ENCODE measurements around the gene MYH6. TPM values are rescaled to one million over a fixed set of nuclear protein-coding genes. Genes with fewer than 3 reads are reported as not detected.

MYH6 gene
- total and polyA plus RNA-seq, 2 of the 13 experiments (the other 11 are each of a cell fraction or from before 2014, with no cell fraction given), result 0.01 TPM; not detected in 1

DNA sequence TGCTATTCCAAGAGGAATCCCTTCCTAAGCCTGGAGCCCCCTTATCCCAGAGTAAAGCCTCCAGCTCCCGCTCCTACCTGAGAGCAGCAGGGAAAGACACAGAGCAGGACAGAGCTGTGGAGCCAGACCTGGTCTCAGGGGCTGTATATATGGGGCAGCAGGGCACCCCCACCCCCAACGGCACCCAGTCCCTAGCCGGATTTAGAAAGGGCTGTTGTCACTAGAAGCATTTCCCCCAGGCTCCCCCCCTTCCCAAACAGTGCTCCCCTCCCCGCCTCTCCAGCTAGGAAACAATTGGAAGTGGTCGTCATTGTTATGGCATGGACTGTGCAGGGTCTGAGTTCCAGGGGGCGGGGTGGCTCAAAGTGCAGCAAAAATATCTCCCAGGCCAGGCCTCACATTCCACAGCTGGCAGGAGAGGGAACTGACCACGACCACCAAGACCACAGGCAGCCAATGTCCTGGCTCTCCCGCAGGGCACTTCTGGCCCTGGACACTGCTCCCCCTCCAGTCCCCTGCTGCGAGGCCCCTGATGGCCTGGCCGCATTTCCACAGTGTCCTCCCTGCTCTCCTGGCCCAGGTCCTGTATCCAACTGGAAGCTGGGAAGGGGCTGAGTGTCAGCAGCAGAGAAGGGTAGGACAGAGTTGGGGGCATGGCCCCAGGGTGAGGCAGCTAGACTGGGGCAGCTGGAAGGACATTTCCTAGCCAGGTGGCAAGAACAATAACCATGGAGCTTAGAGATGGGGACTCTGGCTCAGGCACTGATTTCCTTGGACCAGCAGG, 27.7 kb upstream of the MYH6 start, which contains the start of gene MYH7 (continued):
- TF ChIP-seq, protein P1, sequence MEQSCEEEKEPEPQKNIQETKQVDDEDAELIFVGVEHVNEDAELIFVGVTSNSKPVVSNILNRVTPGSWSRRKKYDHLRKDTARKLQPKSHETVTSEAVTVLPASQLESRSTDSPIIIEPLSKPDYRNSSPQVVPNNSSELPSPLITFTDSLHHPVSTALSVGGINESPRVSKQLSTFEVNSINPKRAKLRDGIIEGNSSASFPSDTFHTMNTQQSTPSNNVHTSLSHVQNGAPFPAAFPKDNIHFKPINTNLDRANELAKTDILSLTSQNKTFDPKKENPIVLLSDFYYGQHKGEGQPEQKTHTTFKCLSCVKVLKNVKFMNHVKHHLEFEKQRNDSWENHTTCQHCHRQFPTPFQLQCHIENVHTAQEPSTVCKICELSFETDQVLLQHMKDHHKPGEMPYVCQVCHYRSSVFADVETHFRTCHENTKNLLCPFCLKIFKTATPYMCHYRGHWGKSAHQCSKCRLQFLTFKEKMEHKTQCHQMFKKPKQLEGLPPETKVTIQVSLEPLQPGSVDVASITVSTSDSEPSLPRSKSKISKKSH (CRISPR knock-in tag; IDR thresholded peaks at IDR 0.05; ENCODE audit: borderline replicate concordance), result no peak; the same call in none of the 2 replicates
- TF ChIP-seq NFE2L1 (CRISPR knock-in tag; IDR thresholded peaks at IDR 0.05; ENCODE audit: borderline replicate concordance) (no peak), NR2F2 (IDR thresholded peaks at IDR 0.05; ENCODE audit: borderline replicate concordance, low read depth) (no peak), ZNF550 (CRISPR knock-in tag; IDR thresholded peaks at IDR 0.05; ENCODE audit: borderline replicate concordance) (0 out of 2 replicates have a peak, but pooled peaks have one; percentile 16), FLYWCH1 (CRISPR knock-in tag; IDR thresholded peaks at IDR 0.05) (no peak), RXRA (CRISPR knock-in tag; IDR thresholded peaks at IDR 0.05) (peak; percentile 63), HDAC1 (CRISPR knock-in tag; IDR thresholded peaks at IDR 0.05) (no peak), IRX3 (CRISPR knock-in tag; IDR thresholded peaks at IDR 0.05; ENCODE audit: borderline replicate concordance, low read depth) (0 out of 2 replicates have a peak, but pooled peaks have one; percentile 45), FOXM1 (CRISPR knock-in tag; IDR thresholded peaks at IDR 0.05) (no peak), ZNF317 (CRISPR knock-in tag; IDR thresholded peaks at IDR 0.05) (no peak), YY1 (IDR thresholded peaks at IDR 0.05; ENCODE audit: insufficient read depth, insufficient replicate concordance, low read depth, low read length) (peak; percentile 21), RBM22 (optimal IDR thresholded peaks at IDR 0.05; ENCODE audit: low read length) (no peak), SOX6 (IDR thresholded peaks at IDR 0.05) (no peak), SOX6 (CRISPR knock-in tag; IDR thresholded peaks at IDR 0.05) (peak; percentile 99), PHF21A (CRISPR knock-in tag; IDR thresholded peaks at IDR 0.05) (peak; percentile 69; the same call in 1 of the 2 replicates), ZNF598 (CRISPR knock-in tag; IDR thresholded peaks at IDR 0.05; ENCODE audit: borderline replicate concordance) (peak; percentile 8; the same call in 1 of the 2 replicates), MYNN (CRISPR knock-in tag; IDR thresholded peaks at IDR 0.05; ENCODE audit: low read depth) (no peak), MTF2 (CRISPR knock-in tag; IDR thresholded peaks at IDR 0.05; ENCODE audit: borderline replicate concordance) (peak; percentile 72; the same call in 1 of the 2 replicates), ZNF563 (CRISPR knock-in tag; IDR thresholded peaks at IDR 0.05) (peak; percentile 90), FOXJ3 (CRISPR knock-in tag; IDR thresholded peaks at IDR 0.05; ENCODE audit: borderline replicate concordance) (no peak), SP1 (IDR thresholded peaks at IDR 0.05) (no peak), SP1 (CRISPR knock-in tag; IDR thresholded peaks at IDR 0.05) (no peak; the same call in 1 of the 2 replicates), ZNF17 (CRISPR knock-in tag; IDR thresholded peaks at IDR 0.05) (no peak), ZNF605 (CRISPR knock-in tag; IDR thresholded peaks at IDR 0.05) (peak; percentile 85), RARG (CRISPR knock-in tag; IDR thresholded peaks at IDR 0.05; ENCODE audit: low read depth) (no peak), PLRG1 (conservative IDR thresholded peaks at IDR 0.05) (no peak)
- TF ChIP-seq, protein P2, sequence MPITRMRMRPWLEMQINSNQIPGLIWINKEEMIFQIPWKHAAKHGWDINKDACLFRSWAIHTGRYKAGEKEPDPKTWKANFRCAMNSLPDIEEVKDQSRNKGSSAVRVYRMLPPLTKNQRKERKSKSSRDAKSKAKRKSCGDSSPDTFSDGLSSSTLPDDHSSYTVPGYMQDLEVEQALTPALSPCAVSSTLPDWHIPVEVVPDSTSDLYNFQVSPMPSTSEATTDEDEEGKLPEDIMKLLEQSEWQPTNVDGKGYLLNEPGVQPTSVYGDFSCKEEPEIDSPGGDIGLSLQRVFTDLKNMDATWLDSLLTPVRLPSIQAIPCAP (CRISPR knock-in tag; IDR thresholded peaks at IDR 0.05; ENCODE audit: low read depth), result no peak
- TF ChIP-seq, protein P3, sequence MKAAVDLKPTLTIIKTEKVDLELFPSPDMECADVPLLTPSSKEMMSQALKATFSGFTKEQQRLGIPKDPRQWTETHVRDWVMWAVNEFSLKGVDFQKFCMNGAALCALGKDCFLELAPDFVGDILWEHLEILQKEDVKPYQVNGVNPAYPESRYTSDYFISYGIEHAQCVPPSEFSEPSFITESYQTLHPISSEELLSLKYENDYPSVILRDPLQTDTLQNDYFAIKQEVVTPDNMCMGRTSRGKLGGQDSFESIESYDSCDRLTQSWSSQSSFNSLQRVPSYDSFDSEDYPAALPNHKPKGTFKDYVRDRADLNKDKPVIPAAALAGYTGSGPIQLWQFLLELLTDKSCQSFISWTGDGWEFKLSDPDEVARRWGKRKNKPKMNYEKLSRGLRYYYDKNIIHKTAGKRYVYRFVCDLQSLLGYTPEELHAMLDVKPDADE (CRISPR knock-in tag; IDR thresholded peaks at IDR 0.05), result no peak
